WTC11 (cell line): ENCODE measurements around the gene OTULIN. TPM values are rescaled to one million over a fixed set of nuclear protein-coding genes. Genes with fewer than 3 reads are reported as not detected.

Experiments used
- ATAC-seq: fragments of 200-7000 bp; cut with Tn5 transposase; 2 replicates; pipeline ENCODE4 v1.10.0; 2021; ENCODE audit warnings: mild to moderate bottlenecking, moderate library complexity
- CTCF ChIA-PET: fragments of 300-600 bp; sonication (Branson Sonifier 250); formaldehyde crosslinking; loops from one replicate; lab custom pipeline; 2021; ENCODE audit warnings: antibody characterized with exemption; lab: Charles Lee
- POLR2A ChIA-PET: fragments of 350-600 bp; sonication (Branson Sonifier 250); formaldehyde crosslinking; loops from one replicate; lab custom pipeline; 2021; ENCODE audit warnings: antibody characterized with exemption; lab: Charles Lee
- DNase-seq: peaks from one replicate; pipeline ENCODE4 v3.0.0; 2021; ENCODE audit warnings: low spot score
- H3K27ac Mint-ChIP-seq: 2 replicates; pipeline ENCODE4 v1.8.0; 2021; ENCODE audit warnings: mixed read lengths
- H3K27me3 Mint-ChIP-seq: 2 replicates; pipeline ENCODE4 v1.8.0; 2021; ENCODE audit warnings: low read depth, mild to moderate bottlenecking, moderate library complexity, mixed read lengths
- H3K36me3 Mint-ChIP-seq: 2 replicates; pipeline ENCODE4 v1.8.0; 2021; ENCODE audit warnings: mixed read lengths
- H3K4me1 Mint-ChIP-seq: 2 replicates; pipeline ENCODE4 v1.8.0; 2022; ENCODE audit warnings: mixed read lengths
- H3K4me3 Mint-ChIP-seq: 2 replicates; pipeline ENCODE4 v1.8.0; 2021; ENCODE audit warnings: mild to moderate bottlenecking, moderate library complexity, mixed read lengths
- H3K9me3 Mint-ChIP-seq: 2 replicates; pipeline ENCODE4 v1.8.0; 2021; ENCODE audit warnings: mixed read lengths
- ARID4B ChIP-seq: sonication (generic); formaldehyde crosslinking; IDR thresholded peaks from 2 replicates; pipeline ENCODE4 v1.8.0; 2023; ENCODE audit warnings: missing genetic modification reagents, mild to moderate bottlenecking, borderline replicate concordance
- CTCF ChIP-seq: fragments of 200-600 bp; IDR thresholded peaks from 2 replicates; pipeline ENCODE4 v1.8.0; 2022; ENCODE audit warnings: antibody characterized with exemption
- FOXP4 ChIP-seq: sonication (generic); formaldehyde crosslinking; IDR thresholded peaks from 2 replicates; pipeline ENCODE4 v1.8.0; 2022; ENCODE audit warnings: mild to moderate bottlenecking, missing genetic modification reagents
- GRHL2 ChIP-seq: fragments of 250-450 bp; sonication (Bioruptor Pico); IDR thresholded peaks from 2 replicates; pipeline ENCODE4 v1.8.0; 2022; ENCODE audit warnings: mild to moderate bottlenecking, moderate library complexity; ENCODE audit not compliant: insufficient replicate concordance, severe bottlenecking
- GTF2I ChIP-seq: fragments of 250-450 bp; sonication (Bioruptor Pico); conservative IDR thresholded peaks from 2 replicates; pipeline ENCODE4 v1.4.0; 2021; ENCODE audit warnings: mild to moderate bottlenecking
- HMGA2 ChIP-seq: fragments of 250-450 bp; sonication (Bioruptor Pico); IDR thresholded peaks from 2 replicates; pipeline ENCODE4 v1.4.0; 2021; ENCODE audit warnings: mild to moderate bottlenecking, moderate library complexity
- IRF2 ChIP-seq: sonication (generic); formaldehyde crosslinking; IDR thresholded peaks from 2 replicates; pipeline ENCODE4 v1.8.0; 2022; ENCODE audit warnings: low read depth, missing genetic modification reagents, borderline replicate concordance
- JUN ChIP-seq: sonication (generic); formaldehyde crosslinking; IDR thresholded peaks from 2 replicates; pipeline ENCODE4 v1.8.0; 2023; ENCODE audit warnings: mild to moderate bottlenecking, missing genetic modification reagents
- MLX ChIP-seq: sonication (generic); formaldehyde crosslinking; IDR thresholded peaks from 2 replicates; pipeline ENCODE4 v1.8.1; 2023; ENCODE audit warnings: mild to moderate bottlenecking, missing genetic modification reagents, moderate library complexity
- NR1H2 ChIP-seq: sonication (generic); formaldehyde crosslinking; IDR thresholded peaks from 2 replicates; pipeline ENCODE4 v1.9.0; 2021; ENCODE audit warnings: mild to moderate bottlenecking, moderate library complexity, missing genetic modification reagents
- NR3C1 ChIP-seq: sonication (generic); formaldehyde crosslinking; conservative IDR thresholded peaks from 2 replicates; pipeline ENCODE4 v1.8.1; 2023; ENCODE audit warnings: low read depth, mild to moderate bottlenecking, missing genetic modification reagents
- TEAD1 ChIP-seq: sonication (generic); formaldehyde crosslinking; IDR thresholded peaks from 2 replicates; pipeline ENCODE4 v1.8.0; 2022; ENCODE audit warnings: mild to moderate bottlenecking, missing genetic modification reagents
- ZNF423 ChIP-seq: fragments of 250-450 bp; sonication (Bioruptor Pico); IDR thresholded peaks from 2 replicates; pipeline ENCODE4 v2.1.2; 2022; ENCODE audit warnings: mild to moderate bottlenecking, moderate library complexity
- ZNF425 ChIP-seq: fragments of 250-450 bp; sonication (Bioruptor Pico); conservative IDR thresholded peaks from 2 replicates; pipeline ENCODE4 v1.9.0; 2021; ENCODE audit warnings: mild to moderate bottlenecking
- total RNA-seq: library from RNA; stranded (reverse); gene quantifications from 3 replicates; pipeline ENCODE4 v1.2.3, GENCODE V29; 2021

OTULIN gene
- total RNA-seq, 1 experiment from 2014 or later, result 25.0 TPM

- Mint-ChIP-seq H3K4me1 (peaks cover 24% of the 10 kb centered on the region), H3K27ac (no peak overlapping the region), H3K9me3 (0 out of 2 replicates have a peak, but pooled peaks cover 3% of the 10 kb centered on the region), H3K36me3 (no peaks in the 10 kb centered on the region), H3K27me3 (peaks cover 42% of the 10 kb centered on the region), H3K4me3 (peak overlapping the region; percentile 86; the same call in 1 of the 2 replicates)
- no peak for DNase-seq
- no peak for ATAC-seq
- TF ChIP-seq CTCF (no peak), IRF2 (CRISPR knock-in tag) (no peak), GTF2I (no peak), HMGA2 (no peak), ZNF425 (CRISPR knock-in tag) (no peak), JUN (CRISPR knock-in tag) (no peak), ARID4B (CRISPR knock-in tag) (no peak), NR1H2 (CRISPR knock-in tag) (no peak), MLX (CRISPR knock-in tag) (no peak)
- ChIA-PET POLR2A (no interaction called here), CTCF (no interaction called here)
These were observed 1.7 kb upstream of the OTULIN start for GRCh38 chr5:14662721-14663260.

- TF ChIP-seq TEAD1 (CRISPR knock-in tag) (no peak), ZNF423 (no peak), GRHL2 (no peak), NR3C1 (0 out of 2 replicates have a peak, but pooled peaks have one; percentile 0), FOXP4 (CRISPR knock-in tag) (no peak)
- Mint-ChIP-seq H3K27me3 (peaks cover 42% of the 10 kb centered on the region), H3K27ac (no peak overlapping the region), H3K4me1 (peaks cover 25% of the 10 kb centered on the region), H3K9me3 (0 out of 2 replicates have a peak, but pooled peaks cover 3% of the 10 kb centered on the region), H3K4me3 (peak overlapping the region; percentile 86), H3K36me3 (no peaks in the 10 kb centered on the region)
- no peak for DNase-seq
- ChIA-PET CTCF (interaction anchor here (1.0 to 1.2 kb wide), 2 partner anchors 22 to 394 kb away, joined by 3 read pairs; no protein-coding TSS in a partner anchor), POLR2A (interaction anchor here (0.5 kb wide), 1 partner anchor 14 kb away, joined by 3 read pairs; no protein-coding TSS in a partner anchor)
- peak; percentile 9 for ATAC-seq
These were observed 716 bp upstream of the OTULIN start for GRCh38 chr5:14663734-14664269.
